Measurements from ENCODE around the gene CP.
"Not testable (repeated sequence)": the region's sequence is repeated elsewhere in the genome, so short reads cannot be mapped to it uniquely, and the experiment has no call there.

CP gene

DNA sequence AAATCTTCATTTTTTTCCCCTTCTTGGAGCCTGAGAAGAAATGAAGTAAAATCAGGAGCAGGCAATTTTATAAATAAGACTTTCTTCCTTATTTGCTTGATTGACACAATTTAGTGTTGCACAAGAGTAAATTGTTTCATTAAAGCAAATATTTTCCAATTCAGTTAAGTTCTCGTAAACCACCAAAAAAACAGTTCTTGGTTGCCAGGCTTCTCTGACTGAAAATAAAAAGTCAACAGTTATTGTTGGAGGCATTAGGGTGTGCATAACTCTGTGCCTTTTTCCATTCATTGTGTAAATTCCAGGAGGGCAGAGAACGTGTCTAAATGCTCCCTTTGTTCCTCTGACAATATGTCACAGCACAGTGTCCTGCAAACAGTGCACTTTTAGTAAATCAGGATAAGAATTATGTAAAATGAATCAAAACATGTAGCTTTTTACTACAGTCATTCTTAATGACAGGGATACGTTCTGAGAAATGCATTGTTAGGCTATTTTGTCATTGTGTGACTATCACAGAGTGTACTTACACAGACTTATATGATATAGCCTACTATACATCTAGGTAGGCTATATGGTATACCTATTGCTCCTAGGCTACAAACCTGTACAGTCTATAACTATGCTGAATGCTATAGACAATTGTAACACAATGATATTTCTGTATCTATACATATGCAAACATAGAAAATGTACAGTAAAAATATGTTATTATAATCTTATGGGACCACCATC, at the start of gene CP:
CP (minus strand) TSS at position 47 of the 735 bp plus-strand sequence; CDS start at position 10, 37 bp downstream.
- no peak for DNase-seq

- no peak for DNase-seq
These were observed 48.6 kb upstream of the CP start for GRCh38 chr3:149270180-149270579.

- DNase-seq, result no peak
These were observed 48.1 kb upstream of the CP start for GRCh38 chr3:149269687-149270086.

GRCh38 chr3:149267565-149267964, 45.9 kb upstream of the CP start:
- DNase-seq, result no peak

DNA sequence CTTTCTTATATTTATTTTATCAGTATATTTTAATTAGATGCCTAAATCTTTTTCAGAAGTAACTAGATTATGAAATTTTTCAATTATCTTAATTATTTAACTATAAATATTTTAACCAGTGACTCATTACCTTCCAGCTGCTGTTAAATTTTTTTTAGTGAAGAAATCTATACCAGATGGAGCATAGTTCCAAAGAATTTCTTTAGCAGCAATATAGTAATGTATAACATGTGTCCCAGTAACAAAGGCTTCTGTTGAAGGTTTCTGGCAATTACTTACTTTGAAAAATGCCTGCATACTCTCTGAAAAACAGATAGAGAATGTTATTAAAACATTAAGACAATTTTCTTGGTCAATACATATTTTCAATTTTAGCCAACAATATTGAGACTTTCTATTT, 45.1 kb upstream of the CP start:
- DNase-seq, result no peak

GRCh38 chr3:149263856-149264255, 42.2 kb upstream of the CP start:
- no peak for DNase-seq

- DNase-seq, result no peak
These were observed 37.1 kb upstream of the CP start for GRCh38 chr3:149258714-149259113.

GRCh38 chr3:149258298-149258697, 36.7 kb upstream of the CP start:
- no peak for DNase-seq

GRCh38 chr3:149252272-149252671, 30.6 kb upstream of the CP start:
- DNase-seq, result no peak

DNA sequence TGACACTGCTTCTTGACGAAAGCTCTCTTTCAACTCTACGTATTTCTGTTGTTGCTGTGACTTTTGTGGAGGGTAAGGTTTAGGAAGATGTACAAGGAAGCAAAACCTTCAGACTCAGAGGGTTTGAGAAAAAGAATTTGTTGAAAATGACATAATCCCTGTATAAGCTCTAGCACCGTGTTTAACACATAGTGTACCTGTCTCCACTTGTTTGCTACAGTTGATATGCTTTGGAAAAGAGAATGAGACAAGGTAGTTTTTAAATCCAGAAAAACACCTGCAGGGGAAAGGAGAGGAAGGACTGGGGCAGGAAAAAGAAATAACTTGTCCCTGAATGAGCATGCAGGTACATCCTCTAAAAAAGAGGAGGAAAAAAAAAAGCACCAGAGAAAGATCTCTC, 29.6 kb upstream of the CP start:
- no peak for DNase-seq

DNA sequence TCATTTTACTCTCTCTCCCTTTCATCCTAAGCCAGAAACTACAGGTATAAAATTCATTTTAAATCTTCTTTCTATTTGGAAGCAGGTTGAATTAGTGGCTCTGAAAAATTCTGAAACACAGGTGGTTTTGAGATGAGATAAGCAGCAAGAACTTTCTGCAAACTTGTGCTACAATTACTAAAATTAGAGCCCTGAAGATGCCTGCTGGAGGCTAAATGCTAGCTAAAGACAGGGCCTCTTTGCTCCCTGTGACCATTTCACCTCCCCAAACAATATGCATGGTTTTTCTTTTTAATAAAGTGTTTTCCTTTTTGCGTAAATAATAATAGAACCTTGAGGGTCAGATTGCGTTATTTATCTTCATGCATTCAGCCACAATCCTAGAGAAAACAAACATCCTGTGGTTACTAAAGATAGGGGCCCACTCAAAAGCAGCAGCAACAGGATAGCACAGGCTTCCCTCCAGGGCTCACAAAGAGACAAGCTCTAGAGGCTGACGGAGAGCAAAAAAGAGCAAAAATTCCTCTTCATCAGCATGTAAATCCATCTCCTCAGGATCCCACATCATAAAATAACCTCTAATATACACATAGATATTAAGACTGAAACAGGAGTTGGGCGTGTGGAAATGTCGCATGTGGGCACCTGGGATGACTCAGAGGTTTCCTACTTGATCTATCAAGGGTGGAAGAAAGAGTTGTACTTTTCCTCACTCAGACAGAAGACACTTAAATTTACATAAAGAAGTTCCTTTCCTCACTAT, 26.5 kb upstream of the CP start:
- DNase-seq, result no peak

- DNase-seq, result no peak
These were observed 25.5 kb upstream of the CP start for GRCh38 chr3:149247008-149247710.

GRCh38 chr3:149245738-149246451, 24.3 kb upstream of the CP start:
- peak; percentile 67 for DNase-seq

DNA sequence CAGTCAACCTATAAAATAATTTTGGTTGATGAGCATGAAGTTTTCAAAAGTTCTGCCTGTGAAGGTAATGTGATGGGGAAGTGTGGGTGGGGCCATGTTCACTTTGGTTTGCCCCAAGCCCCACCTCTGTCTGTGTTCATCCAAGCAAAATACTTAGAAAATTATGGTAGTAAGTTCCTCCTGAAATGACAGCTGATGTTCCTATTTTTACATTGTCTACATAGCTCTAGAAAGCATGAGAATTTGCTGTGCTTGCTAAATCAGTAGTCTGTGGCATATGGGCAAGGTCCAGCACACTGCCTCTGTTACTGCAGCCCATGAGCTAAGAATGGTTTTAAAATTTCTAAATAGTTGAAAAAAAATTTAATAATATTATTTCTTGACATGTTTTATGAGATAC, 21.9 kb upstream of the CP start:
- DNase-seq, result peak; percentile 75

DNA sequence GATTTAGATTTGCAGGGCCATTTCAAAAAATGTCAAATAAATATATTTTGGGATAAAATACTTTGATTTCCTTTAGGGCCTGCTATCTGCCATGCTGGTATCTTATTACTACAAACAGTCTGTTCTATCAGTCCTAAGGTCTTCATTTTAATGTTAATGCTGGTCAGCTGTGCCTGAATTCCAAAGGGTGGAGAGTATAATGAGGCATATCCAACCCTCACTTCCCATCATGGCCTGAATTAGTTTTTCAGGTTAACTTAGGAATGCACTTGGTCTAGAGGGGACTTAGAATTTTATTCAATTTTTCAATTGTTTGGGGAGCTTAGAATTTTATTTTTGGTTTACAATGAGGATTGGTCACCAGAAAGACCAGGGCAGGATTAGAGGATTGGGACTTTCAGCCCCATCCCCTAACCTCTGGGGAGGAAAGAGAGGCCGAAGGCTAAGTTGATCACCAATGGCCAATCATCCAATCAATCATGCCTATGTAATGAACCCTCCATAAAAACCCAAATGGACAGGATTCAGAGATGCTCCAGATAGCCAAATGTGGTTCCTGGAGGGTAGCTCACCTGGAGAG, 17.8 kb upstream of the CP start:
- no peak for DNase-seq

DNA sequence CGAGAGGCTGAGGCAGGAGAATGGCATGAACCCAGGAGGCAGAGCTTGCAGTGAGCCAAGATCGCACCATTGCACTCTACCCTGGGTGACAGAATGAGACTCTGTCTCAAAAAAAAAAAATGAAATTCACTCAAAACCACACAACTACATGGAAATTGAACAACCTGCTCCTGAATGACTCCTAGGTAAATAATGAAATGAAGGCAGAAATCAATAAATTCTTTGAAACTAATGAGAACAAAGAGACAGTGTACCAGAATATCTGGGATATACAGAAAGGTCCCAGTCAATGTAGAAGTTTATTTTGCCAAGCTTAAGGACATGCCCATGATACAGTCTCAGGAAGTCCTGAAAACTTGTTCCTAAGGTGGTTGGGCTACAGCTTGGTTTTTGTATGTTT, 16.6 kb upstream of the CP start:
- not testable (repeated sequence) for DNase-seq

DNA sequence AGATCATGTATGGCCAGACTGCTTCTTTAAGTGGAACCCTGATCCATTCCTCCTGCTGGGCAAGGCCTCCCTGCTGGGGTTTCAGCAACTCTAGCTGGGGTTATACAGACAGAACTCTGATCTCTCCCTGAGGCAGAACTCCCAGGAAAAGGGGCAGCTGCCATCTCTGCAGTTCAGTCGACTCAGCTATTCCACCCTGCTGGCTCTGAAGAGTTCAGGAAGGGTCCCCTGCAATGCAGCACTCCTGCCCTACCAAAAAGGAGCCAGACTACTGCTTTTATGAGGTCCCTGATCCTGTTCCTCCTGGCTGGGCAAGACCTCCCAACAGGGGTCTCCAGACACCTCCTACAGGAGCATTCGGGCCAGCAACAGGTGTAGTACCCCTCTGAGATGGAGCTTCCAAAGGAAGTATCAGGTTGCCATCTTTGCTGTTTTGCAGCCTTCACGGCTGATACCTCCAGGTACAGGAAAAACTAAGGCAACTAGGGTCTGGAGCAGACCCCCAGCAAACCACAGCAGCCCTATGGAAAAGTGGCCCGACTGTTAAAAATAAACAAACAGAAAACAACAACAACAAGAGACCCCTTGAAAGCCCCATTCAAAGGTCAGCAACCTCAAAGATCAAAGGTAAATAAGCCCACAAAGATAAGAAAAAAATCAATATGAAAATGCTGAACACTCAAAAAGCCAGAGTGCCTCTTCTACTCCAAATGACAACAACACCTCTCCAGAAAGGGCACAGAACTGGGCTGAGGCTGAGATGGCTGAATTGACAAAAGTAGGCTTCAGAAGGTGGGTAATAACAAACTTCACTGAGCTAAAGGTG, 14.2 kb upstream of the CP start:
- DNase-seq, result no peak

DNA sequence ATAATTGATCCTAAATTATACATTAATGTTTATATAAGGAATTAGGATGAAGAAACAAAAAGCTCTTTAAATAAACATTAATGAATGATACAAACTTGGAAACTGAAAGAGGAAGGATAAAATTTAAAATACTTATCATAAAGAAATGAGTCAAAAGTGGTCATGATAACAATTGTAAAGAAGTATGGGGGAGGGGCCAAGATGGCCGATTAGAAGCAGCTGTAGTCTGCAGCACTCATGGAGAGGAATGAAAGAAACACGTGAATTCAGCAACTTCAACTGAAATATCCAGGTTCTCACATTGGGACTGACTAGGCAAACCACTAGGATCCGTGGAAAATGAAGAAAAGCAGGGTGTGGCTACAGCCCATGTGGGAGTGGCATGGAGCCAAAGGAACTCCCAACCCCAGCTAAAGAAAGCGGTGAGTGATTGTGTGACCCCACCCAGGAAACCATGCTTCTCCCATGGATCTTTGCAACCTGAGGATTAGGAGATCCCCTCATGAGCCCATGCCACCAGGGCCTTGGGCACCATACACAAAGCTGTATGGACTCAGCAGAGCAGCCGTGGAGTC, 13.1 kb upstream of the CP start:
- DNase-seq, result no peak

GRCh38 chr3:149233323-149233722, 11.7 kb upstream of the CP start:
- no peak for DNase-seq

DNA sequence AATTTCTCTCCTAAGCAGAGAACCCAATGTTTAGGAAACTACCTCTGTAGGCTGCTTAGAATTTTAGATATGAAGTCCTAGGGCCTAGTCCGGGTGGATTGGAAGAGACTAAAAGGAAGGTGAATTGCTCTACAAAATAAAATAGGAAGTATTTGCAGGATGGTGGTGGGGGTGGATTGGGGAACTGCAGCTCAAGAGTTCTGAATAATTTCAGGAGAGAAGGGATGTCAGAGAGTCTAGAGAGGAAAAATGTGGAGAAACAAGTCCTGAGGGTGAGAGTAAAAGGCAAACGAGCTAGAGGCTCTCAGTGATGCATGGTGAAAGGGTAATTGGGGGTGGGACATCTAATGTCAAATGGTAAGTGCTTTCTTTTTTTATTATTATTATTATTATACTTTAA, 10.2 kb upstream of the CP start:
- no peak for DNase-seq

DNA sequence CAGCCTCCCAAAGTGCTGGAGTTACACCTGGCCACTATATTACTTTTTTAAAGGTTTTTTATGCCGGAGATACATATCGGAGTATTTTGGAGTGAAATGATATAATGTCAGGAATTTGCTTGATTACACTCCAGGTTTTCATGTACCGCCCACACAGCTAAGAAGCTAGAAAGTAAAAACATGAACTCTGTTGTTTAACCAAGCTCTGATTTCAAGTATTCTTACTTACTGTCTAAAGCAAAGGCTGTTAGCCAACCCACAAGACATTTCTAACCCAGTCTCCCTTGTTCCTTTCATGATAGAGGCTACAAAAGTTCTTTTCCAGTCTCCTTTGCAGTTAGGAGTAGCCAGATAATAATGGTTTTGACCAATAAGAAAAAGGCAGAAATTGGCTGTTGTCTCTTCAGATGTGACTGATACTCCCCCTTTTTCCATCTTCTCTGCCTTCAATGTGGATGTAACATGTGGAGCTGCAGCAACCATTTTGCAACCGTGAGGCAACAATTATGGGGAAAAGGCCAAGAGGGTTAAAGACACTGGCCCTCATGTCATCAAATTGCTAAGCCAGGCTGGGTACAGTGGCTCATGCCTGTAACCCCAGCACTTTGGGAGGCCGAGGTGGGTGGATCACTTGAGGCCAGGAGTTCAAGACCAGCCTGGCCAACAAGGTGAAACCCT, 6.1 kb upstream of the CP start:
- DNase-seq, result no peak

Data from RPMI8226 (cell line).